Nucleus accumbens (tissue), 56 donors: ENCODE measurements around the gene BROX.
"Not testable (repeated sequence)": the region's sequence is repeated elsewhere in the genome, so short reads cannot be mapped to it uniquely, and the experiment has no call there.

Source experiments
- DNase-seq, 56 donors: peaks; one replicate each; lab custom pipeline; 2025; lab: John Stamatoyannopoulos, UW

Gene BROX

GRCh38 chr1:222728746-222729145, 16.4 kb downstream of the BROX start:
- no peak for DNase-seq

- DNase-seq = no peak
Observed at GRCh38 chr1:222730866-222731265, 18.5 kb downstream of the BROX start.

DNA sequence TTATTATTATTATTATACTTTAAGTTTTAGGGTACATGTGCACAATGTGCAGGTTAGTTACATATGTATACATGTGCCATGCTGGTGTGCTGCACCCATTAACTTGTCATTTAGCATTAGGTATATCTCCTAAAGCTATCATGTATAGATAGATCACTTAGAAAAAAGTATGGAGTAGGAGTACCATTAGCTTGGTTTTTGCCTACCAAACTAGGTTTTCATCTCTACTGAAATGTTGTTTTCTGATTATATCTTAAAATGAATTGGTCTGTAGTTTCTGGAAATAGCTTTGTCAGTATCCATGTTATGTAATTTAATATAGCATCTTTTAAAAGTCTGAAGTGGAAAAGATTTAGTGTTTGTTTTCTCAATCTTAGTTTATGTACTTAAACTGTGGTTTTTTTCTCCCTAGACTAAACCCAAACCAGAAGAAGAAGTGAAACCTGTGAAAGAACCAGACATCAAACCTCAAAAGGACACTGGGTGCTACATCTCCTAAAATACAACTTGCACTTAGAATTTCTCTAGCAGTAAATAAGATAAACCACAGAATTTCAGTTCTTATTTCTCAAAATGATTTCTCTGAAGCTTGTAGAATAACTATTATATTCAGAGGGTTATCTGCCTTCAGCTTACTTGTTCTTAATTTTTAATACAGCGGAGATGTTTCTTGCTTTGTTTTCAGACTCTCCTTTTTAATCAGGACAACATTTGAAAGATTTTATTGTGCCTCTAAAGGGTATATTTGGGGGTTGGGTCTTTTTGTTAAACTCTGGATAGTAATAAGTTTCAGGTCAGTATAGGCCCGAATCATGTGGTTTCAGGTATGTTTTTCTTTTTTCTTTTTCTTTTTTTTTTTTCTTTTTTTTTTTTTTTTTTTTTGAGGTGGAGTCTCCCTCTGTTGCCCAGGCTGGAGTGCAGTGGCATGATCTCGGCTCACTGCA, 20.1 kb downstream of the BROX start:
- no peak for DNase-seq

GRCh38 chr1:222734740-222735139, 22.4 kb downstream of the BROX start:
- no peak for DNase-seq

GRCh38 chr1:222736470-222736869, 24.1 kb downstream of the BROX start:
- no peak for DNase-seq

GRCh38 chr1:222736972-222737371, 24.6 kb downstream of the BROX start, which contains the start of gene FAM177B:
Gene FAM177B (plus strand): TSS chr1:222737202. CDS start chr1:222746546, 9,344 bp downstream.
- DNase-seq = peak in 2 of 56 donors; percentile 3 to 8

DNA sequence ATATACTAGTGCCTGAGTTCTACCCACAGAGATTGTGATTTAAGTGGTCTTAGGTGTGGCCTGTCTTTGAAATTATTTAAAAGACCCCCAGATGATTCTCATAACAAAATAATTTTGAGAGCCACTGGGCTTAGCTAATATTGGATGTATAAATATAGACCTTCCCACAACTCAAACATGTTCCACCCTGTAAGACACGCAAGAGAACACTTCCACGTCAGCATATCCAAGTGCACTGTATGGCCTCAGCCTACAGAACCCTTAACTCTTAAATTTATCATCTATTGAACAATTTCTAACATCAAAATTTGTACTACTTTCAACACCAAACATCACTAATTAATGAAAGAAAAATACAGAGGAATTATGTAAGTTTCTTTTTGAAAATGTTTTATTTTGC, 27.1 kb downstream of the BROX start:
- DNase-seq = no peak

DNA sequence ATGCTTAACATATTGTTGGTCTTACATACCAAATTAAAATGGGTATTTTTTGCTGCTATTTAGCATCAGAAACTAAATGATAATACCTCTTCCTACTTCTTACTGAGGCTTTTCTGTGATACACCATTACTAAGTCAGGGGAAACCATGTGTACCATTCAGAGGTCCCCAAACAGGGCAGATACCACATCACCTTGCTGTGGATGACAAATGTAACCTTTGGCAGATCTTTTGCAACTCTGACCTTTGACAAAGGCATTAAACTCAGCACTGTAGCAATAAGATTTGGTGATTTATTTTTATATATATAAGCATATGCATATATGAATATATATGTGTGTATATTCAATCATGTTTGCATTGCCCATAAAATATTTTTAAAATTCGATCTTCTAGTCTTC, 27.6 kb downstream of the BROX start:
- no peak for DNase-seq

DNA sequence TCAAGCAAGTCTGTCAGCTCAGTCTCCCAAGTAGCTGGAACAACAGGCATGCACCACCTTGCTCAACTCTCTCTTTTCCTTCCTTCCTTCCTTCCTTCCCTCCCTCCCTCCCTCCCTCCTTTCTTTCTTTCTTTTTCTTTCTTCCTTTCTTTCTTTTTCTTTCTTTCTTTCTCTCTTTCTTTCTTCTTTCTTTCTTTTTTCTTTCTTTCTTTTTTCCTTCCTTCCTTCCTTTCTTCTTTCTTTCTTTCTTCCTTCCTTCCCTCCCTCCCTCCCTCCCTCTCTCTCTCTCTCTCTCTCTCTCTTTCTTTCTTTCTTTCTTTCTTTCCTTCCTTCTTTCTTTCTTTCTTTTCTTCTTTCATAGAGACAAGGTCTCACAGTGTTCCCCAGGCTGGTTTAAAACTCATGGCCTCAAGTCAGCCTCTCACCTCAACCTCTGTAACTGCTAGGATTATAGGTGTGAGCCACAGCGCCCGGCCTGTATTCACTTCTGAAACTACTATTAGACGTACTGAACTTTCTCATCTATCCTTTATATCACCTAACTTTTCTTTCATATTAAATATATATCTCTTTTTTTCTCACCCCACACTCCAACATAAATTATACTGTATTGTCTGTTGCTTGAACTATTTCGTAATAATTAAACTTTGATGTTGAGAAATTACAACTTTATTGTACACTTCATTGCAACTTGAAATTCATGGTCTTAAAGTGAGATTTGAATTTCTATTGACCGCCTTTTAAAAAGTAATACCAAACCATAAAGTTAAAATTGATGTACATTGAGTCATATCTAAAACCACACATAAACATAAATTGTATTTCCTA, 29.5 kb downstream of the BROX start:
- DNase-seq = not testable (repeated sequence)

DNA sequence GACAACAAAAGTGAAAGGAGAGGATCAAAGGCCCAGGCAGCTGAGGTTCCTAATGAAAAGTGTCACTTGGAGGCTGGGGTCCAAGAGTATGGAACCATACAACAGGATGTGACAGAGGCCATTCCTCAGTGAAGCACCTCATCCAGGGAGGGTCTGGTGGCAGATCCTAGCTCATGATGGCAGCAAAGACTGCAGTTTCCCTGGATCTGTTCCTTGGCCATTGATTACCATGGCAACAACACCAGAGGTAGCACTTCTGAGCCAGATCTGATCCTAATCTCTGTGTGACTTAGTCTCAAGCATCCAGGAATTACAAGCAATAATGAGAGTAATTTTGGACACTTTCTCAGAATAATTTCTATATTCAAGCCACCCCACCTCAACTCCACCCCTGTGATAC, 37.6 kb downstream of the BROX start:
- no peak for DNase-seq

GRCh38 chr1:222750651-222751050, 38.3 kb downstream of the BROX start:
- DNase-seq = no peak

DNA sequence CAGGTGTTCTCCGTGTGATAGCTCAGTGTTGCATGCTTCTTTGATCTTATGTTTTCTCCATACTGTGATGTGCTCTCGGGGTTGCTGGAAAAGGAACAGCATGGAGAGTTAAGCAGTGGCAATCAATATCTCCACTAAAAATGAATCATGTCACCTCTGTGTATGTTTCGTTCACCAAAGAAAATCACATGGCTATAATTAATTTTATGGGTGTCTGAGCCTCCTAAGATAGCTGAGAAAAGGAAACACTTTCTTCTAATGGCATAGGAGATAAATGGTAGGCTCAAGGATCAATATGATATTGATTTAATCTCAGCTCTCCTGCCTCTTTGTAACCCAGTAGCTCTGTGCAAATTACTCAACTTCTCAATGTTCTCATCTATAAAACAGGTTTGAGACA, 38.9 kb downstream of the BROX start:
- DNase-seq = no peak

- peak in 14 of 56 donors; percentile 1 to 68 (median 18) for DNase-seq
Observed at GRCh38 chr1:222754366-222755139, 42.2 kb downstream of the BROX start.

DNA sequence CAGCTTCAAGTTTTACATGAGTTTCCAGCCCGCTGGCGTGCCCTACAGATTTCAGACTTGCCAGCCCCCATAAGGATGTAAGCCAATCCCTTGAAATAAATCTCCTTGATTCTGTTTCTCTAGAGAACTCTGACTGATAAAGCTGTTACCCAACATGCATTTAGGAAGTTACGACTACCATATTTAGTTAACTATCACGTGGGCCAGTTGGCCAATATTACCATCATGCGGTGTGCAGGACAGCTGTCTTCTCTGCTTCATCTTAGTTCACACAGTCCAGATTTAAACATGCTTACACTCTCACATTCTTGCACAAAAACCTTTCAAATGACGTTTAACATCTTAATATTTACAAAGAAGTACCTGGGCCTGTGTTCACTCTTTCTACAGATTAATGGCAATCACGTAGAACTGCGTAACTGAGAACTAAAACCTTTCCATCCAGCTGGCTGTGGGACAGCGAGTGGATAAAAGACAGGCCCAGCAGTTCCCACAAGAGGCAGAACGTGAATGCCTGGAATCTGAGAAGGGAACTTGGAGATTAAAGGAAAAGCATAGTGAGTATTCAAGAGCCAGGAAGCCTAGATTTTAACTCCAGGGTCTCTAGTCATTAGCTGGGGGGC, 45.4 kb downstream of the BROX start:
- DNase-seq = peak in 1 of 56 donors; percentile 30

GRCh38 chr1:222759451-222760035, 47.2 kb downstream of the BROX start:
- no peak for DNase-seq

- no peak for DNase-seq
Observed at GRCh38 chr1:222761083-222761482, 48.7 kb downstream of the BROX start.

- not testable (repeated sequence) for DNase-seq
Observed at GRCh38 chr1:222762178-222762577, 49.8 kb downstream of the BROX start.

DNA sequence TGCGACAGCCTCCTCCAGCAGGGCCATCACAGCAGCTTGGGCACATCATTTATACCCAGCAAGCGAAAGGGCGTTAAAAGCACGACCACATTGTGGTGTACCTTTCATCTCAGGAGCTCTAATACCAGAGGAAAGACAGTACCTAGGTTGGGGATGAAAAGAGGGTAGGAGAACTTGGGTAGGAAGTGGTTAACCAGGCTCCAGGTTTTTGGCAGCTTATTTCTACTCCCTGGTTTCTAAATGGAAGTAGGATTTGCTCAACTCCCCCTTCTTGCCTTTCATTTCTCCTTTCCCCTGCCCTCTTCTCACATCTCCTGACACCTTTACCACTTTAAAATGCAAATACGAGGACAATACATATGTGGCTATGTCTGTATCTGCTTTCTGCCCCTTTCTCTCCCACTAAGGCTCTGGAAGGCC, 54.8 kb downstream of the BROX start:
- no peak for DNase-seq

DNA sequence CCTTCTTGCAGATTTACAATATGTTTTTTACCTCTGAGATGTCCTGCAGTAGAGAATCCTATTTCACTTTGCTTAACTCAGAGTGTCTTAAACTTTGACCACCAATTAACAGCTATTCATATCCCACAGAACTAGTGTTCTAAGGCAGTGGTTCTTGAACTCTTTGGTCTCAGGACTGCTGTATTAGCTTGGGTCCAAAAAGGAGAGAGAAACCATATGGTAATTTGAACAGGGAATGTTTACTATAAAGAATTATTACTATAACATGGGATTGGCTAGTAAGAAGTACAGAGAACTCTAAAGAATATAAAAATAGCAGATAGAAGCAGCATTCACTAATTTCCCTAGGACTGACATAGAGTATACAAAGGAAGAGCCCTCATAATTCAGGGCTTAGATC, 56.2 kb downstream of the BROX start:
- no peak for DNase-seq

- DNase-seq = no peak
Observed at GRCh38 chr1:222769181-222769580, 56.8 kb downstream of the BROX start.
